Measurements from ENCODE around the gene TAF3.
A peak's percentile ranks its signal among the peaks of the same experiment; 100 is the strongest.
"Not testable (repeated sequence)": the region's sequence is repeated elsewhere in the genome, so short reads cannot be mapped to it uniquely, and the experiment has no call there.

Gene TAF3, protein sequence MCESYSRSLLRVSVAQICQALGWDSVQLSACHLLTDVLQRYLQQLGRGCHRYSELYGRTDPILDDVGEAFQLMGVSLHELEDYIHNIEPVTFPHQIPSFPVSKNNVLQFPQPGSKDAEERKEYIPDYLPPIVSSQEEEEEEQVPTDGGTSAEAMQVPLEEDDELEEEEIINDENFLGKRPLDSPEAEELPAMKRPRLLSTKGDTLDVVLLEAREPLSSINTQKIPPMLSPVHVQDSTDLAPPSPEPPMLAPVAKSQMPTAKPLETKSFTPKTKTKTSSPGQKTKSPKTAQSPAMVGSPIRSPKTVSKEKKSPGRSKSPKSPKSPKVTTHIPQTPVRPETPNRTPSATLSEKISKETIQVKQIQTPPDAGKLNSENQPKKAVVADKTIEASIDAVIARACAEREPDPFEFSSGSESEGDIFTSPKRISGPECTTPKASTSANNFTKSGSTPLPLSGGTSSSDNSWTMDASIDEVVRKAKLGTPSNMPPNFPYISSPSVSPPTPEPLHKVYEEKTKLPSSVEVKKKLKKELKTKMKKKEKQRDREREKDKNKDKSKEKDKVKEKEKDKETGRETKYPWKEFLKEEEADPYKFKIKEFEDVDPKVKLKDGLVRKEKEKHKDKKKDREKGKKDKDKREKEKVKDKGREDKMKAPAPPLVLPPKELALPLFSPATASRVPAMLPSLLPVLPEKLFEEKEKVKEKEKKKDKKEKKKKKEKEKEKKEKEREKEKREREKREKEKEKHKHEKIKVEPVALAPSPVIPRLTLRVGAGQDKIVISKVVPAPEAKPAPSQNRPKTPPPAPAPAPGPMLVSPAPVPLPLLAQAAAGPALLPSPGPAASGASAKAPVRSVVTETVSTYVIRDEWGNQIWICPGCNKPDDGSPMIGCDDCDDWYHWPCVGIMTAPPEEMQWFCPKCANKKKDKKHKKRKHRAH

DNA sequence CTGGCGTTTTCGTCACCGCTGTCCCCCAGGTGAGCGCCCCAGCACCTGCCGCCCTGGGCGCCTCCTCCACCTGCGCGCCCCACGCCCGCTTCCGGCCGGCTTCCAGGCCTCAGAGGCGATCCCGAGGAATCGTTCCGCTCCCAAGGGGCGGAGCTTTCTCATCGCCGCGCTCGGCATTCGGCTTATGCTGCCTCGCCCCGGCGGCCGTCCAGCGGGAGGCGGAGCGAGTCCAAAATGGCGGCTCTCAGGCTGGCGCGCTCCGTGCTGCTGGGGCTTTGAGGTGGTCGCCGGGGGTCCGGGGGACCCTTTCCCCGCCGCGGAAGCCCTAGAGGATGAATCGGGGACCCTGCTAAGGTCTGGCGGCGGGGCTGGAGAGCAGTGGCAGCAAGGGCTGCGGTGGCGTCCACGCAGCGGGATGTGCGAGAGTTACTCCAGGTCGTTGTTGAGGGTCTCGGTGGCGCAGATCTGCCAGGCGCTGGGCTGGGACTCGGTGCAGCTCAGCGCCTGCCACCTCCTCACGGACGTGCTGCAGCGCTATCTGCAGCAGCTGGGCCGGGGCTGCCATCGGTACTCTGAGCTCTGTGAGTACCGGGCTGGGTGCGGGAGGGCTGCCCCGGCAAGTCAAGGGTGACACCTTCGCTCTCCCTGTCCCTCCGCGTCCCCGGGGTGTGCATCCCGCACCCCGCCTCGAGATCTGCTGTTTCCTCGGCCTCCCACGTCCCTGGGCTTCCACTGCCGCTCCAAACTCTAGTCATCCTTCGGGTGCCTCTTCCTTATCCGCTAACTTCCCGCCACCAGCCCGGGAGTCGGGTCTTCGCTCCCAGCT is at the start of gene TAF3:
TSS of gene TAF3 (plus strand) at position 211 of the 826 bp plus-strand sequence. CDS start at position 416, 205 bp downstream.
- DNase-seq, result peak; percentile 58

DNA sequence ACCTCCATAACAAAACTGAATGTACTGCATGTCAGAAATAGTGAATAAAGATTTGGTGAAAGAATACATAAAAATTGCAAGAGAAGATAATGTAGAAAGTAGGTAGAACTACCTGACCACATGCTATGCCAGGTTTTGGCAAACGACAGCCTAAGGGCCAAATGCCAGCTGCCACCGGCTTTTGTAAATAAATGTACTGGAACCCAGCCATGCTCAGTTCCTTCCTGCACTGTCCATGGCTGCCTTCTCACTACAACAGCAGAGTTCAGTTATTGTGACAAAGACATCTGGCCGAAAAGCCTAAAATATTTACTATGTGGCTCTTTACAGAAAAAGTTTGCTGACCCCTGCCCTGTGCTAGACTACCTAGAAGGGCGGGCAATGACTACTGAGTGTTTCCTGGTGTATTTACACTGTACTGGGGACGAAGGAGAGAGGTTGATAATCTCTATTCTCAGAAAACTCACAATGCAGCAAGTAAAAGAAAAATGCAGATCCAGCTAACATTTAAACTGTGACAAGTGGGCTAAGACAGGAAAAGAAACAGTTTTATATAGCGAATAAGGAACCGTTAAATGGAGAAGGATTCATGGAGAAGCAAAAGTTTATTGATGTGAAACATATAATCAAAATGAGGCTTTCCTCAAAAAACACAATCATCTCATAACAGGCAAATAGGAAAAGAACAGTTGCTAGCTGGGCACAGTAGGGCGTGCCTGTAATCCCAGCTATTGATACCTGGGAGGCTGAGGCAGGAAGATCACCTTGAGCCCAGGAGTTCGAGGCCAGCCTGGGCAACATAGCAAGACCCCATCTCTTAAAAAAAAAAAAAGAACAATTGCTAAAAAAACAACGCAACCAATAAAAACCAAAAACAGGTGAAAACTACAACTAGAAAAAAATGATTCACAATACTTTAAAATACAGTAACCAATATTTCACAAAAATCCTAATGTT is 44.2 kb upstream of the TAF3 start:
- DNase-seq, result no peak

DNA sequence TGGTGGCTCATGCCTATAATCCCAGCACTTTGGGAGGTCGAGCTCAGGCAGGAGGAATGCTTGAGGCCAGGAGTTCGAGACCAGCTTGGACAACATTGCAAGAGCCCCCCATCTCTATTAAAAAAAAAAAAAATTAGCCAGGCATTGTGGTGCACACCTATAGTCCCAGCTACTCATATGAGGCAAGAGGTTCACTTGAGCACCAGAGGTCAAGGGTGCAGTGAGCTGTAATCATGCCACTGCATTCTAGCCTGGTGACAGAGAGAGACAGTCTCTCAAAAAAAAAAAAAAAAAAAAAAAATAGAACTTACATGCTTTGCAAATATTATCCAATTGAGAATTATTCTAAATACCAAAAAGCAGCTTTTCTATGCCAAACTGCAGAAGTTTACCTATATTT is 41.5 kb upstream of the TAF3 start:
- DNase-seq, result no peak

DNA sequence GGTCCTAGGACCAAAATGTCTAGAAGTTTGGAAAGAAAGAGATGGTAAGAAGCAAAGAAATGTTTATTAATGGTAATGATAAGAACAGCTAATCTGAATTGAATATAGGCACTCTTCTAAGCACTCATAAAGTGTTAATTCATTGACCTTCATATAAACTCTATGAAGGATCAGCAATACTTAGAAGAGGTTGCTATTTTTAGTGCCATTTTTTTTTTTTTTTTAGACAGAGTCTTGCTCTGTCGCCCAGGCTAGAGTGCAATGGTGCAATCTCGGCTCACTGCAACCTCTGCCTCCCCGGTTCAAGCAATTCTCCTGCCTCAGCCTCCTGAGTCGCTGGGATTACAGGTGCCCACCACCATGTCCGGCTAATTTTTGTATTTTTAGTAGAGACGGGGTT is 36.1 kb upstream of the TAF3 start:
- not testable (repeated sequence) for DNase-seq

DNA sequence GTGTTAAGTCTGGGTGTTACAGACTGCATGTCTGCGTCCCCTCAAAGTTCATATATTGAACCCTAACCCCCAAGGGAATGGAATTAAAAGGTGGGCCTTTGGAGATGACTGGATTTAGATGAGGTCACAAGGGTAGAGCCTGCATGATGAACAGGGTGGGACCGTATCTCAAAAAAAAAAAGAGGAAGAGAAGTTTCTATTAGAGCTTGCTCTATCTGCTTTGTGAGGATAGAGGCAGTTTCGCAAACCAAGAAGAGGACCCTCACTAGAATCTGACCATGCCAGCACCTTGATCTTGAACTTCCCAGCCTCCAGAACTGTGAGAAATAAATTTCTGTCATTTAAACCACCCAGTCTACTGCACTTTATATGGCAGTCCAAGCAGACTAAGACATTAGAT is 31.9 kb upstream of the TAF3 start:
- DNase-seq, result no peak

DNA sequence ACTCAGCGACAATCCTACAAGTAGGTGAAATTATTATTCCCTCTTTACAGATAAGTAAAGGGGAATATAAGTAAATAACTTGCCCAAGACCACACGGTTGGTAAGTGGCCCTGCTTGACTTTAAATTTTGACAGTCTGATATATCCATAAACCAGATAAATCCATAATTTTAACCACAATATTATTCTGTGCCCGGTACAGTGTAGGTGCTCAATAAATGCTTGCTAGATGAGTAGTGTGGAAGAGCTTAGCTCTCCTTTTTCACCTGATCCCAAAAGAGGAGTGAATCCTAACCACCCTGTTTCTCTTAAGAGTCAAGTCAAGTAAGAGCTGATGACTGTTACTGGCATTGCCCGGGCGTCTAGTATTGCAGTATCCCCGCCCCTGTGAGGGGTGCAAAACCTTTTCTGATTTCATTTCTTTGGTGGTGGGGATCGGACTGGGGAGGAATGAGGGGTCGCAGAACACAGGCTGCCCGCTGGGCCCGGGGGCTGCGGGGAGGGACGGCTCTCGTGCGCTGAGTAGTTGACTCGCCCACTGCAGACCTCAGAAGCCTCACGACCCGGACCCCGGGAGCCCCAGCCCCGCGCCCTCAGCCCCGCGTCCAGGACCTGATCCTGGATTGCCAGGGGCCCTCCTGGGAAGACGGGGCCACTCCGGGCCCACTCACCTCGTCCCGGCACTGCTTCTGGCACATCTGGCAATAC is 31.0 kb upstream of the TAF3 start:
- no peak for DNase-seq

DNA sequence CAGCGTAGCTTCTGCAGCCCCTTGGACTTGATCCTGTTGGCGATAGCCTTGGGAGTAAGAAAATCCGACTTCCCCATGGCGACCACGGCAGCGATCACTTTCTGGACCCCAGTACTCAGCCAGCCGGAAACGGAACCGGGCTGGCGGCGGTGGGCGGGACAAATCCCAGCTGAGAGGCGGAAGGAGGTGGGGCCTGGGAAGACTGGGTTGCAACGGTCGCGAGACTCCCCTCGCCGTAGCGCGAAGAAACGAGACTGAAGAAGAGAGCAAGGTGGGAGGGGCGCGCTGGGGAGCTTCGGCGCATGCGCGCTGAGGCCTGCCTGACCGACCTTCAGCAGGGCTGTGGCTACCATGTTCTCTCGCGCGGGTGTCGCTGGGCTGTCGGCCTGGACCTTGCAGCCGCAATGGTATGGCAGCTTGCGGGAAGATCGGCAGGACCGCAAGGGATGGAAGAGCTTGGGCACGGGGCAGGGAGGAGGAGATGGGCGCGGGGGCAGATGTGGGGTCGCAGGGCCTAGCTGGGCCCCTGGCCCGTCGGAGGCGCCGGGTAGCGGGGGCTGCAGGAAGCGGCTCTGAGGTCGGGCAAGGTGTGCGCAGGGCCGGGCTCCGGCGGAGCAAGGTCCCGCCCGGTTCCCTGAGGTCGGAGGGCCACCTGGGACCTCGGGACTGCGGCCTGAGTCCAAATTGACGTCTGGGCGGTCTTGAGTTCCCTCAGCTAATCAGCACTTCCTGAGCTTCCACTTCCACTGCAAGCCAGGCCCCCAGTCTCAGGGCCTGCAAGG is 30.3 kb upstream of the TAF3 start, which contains the start of the genes ATP5F1C and KIN:
TSS of gene ATP5F1C (plus strand) at position 321 of the 782 bp plus-strand sequence. CDS start at position 352, 31 bp downstream.
TSS of gene KIN (minus strand) at position 137 of the 782 bp plus-strand sequence. CDS start at position 77, 60 bp downstream.
- peak; percentile 95 for DNase-seq

DNA sequence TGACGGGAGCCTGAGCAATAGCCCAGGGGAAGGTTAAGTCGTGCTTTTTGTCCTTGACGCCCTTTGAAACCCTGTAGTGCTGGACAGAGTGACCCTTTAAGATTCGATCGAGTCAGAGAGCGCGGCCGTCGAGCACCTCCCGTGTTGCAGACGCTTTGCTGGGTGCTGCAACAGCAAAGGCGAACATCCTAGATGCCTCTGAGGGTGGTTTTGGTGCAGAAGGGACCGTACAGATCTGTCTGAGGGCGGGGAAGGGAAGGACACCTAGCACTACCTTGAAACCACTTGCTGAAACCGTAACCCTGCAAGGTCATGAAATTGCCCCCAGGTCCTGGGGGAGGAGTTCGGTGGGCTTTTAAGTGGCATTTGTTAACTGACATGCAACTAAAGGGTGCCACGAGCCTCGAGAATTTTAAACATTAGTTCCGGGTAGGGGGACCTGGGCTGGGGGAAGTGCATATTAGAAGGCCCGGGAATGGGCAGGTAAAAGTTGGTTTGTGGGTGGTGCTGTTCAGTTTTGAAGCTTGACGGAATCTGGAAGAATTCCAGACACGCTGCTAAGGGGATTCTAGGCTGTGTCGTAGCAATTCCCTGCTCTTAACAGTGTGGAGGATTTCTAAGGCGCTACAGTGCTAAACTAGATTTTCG is 29.5 kb upstream of the TAF3 start:
- DNase-seq, result no peak

DNA sequence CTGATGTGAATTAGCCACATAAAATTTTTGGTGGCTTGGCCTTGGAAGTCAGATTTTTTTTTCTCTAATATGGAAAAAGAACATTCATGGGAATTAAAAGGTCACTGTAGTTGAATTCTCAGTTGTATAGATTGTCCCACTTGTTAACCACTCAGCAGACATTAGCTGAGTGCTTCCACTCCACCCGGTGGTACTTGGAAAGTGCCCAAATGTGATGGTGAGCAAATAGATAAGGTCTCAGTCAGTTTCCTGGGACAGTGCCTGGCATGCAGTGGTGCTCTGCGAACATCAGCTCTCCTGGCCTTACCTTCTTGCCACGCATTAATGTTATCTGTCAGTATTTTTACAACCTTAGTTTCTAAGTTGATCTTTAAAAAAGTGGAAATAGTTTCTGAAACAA is 28.9 kb upstream of the TAF3 start:
- DNase-seq, result no peak

DNA sequence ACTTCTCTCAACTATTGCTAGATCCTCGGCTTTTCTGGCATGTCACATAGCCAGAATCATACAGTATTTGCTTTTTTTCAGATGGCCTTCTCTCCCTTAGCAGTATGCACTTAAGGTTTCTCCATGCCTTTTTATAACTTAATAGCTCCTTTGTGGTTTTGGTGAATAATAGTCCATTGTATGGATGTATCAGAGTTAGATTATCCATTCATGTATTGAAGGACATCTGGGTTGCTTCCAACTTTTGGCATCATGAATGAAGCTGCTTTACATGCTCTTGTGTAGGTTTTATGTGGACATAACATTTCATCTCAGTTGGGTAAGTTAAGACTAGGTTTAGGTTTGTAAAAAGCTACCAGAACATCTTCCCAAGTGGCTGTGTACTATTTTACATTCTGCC is 25.8 kb upstream of the TAF3 start:
- DNase-seq, result no peak

DNA sequence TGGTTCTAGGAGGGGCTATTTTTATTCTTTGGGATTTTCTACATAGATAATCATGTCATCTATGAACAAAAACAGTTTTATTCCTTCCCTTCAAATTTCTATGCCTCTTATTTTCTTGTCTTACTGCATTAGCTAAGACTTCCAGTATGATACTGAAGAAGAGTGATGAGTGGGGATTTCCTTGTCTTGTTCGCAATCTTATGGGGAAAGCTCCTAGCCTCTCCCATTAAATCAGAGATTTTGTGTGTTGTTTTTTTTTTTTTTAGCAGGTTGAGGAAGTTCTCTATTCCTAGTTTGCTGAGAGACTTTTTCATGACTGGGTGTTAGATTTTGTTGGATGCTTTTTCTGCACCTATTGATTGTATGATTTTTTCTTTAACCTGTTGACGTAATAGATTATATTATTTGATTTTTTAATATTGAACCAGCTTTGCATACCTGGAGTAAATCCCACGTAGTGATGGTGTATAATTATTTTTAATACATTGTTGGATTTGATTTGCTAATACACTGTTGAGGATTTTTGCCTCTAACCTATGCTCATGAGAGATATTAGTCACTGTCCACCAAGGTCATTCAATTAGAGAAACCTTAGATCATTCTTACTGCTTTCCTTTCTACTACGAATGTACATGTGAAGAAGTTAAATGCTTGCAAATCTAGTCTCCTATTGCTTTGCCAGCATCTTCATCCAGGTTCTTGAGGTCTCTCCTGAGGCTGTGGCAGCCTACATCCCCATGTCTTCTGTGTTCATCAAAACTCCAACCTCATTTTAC is 23.9 kb upstream of the TAF3 start:
- no peak for DNase-seq

DNA sequence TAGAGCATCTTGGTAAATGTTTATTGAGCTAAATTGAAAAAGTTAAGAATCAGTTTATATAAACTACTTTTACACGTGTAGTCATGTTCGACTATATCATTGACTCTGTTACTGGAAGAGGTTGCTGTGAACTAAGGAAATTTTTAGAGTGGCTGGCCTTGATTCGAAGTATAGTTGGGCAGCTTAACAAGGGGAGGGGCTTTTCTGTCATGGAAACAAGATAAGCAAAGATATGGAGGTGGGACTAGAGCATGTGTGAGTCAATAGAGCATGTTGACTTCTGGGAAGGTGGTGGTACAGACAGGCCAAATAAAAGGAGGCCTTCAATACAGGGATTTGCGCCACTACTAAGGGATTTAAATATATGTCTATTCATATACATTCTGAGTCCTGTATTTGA is 22.7 kb upstream of the TAF3 start:
- DNase-seq, result no peak

DNA sequence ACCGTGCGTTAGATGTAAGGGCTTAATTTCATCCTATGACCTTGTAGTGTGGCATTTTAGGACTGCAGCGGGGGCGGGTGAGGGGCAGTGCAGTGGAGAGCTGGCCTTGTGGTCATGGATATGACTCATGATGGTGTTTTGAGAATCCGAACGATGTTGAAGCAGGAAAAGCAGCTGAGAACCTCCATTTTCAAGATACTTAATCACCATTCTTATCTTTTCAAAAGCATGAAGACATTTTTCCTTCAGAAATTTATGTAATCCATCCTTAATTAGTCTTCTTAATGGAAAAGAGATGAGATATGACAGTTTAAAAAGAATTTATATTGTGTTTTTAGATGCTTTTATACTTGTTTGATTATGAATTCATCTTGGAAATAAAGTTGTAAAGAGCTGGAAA is 20.7 kb upstream of the TAF3 start:
- peak; percentile 25 for DNase-seq

DNA sequence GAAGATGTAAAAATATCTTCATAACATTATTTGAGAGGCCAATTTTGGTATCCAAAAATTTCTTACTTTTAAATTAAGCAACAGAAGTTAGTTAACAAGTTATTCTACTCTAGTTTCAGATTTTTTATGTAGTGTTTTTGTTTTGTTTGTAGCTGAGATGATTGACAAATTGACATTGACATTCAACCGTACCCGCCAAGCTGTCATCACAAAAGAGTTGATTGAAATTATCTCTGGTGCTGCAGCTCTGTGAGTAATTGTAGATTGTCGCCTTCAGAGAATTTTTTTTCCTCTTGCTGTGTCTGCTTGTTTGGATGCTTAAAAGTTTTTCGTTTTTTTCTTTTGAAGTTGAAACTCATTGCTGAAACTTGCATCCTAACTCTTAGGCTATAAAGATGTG is 15.7 kb upstream of the TAF3 start:
- no peak for DNase-seq

DNA sequence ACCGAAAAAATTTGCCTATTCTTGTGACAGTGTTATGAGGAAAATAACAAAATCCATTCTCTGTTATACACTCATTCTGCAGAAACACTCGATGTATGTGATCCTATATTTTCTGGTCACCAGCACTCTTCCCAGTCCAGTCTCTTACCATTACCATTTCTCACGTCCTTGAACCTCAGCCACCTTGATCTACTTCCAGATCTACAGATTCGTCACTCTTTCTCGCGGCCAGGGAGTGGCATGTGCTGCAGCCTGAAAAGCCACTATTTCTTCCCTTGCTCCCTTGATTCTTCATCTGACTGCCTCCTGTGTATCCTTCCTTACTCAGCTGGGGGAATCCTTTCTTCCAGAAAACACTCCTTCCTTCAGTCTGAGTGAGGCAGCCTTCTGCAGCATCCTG is 14.1 kb upstream of the TAF3 start:
- DNase-seq, result no peak

DNA sequence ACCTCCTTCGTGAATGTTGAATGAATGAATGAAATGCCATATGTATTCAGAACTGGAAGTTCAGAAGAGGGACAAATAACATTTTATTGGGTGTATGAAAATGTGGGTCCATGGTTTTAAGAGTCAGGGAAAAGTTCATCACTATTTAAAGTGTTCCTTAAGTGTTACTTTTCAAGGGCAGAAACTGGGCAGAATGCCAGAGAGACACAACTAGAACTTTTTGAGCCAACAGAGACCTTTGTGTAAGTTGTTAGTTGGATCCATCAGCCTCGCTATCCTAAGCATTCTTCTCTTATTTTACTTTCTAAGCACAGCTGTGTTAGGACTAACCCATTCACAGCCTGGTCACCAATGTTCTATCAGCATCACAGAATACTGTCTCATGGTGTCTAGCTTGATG is 13.6 kb upstream of the TAF3 start:
- DNase-seq, result no peak

DNA sequence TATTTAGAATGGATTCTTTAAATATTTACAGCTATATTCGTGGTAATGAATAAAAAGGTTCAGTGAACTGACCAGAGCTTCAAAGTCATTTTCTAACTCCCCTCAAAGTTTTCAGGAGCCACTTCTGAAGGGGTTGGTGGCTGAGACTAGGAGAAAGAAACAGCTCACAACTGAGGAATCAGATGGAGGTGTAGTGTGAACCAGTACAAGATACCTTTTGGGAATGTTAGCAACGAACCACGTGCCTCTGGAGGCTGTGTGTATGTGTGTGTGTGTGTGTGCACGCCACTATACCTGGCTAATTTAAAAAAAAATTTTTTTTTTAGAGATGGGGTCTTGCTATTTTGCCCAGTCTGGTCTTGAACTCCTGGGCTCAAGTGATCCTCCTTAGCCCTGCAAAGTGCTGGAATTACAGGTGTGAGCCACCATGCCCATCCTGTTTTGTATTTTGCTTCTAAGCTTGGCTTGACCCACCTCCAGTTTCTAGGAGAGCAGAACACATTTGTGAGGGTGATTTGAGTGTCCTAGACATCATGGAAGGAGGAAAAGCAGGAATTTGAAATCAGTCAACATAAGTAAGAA is 9.5 kb upstream of the TAF3 start:
- DNase-seq, result no peak

DNA sequence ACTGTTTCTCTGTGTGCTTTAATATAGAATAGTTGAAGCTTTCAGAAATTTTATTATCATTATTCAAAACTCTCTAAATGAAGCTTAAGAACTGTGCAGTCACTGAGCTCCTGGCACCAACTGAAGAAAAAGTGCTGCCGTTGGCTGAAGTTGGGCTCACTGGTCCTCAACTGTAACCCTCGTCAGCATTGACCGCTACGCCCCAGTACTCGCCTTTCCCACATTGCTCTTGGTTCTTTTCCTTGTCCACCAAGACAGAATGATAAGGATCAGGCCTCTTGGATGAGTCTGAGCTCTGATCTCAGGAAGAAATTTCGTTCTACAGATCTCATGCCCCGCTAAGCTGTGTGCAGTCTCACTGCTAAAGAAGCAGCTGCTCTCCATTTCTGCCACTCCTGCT is 7.9 kb upstream of the TAF3 start:
- no peak for DNase-seq
